HEK293T (cell line): ENCODE results near the gene PRDM16.

Experiments
- CTCF ChIA-PET: fragments of 350-600 bp; formaldehyde crosslinking; extraction: SDS; loops from one replicate; lab custom pipeline; 2021; ENCODE audit warnings: antibody characterized with exemption, inconsistent platforms; lab: Yijun Ruan, JAX
- POLR2A ChIA-PET: fragments of 350-600 bp; formaldehyde crosslinking; extraction: SDS; loops from one replicate; lab custom pipeline; 2020; ENCODE audit warnings: antibody characterized with exemption, inconsistent platforms; lab: Yijun Ruan, JAX
- DNase-seq: peaks from one replicate; pipeline ENCODE4 v3.0.0; 2012; ENCODE audit warnings: mixed read lengths; ENCODE audit errors: extremely low spot score
- ARNT ChIP-seq: fragments of 450-650 bp; IDR thresholded peaks from 2 replicates; pipeline ENCODE4 v1.6.1; 2017; ENCODE audit warnings: mild to moderate bottlenecking
- BHLHE40 ChIP-seq: fragments of 450-650 bp; IDR thresholded peaks from 2 replicates; pipeline ENCODE4 v1.6.1; 2016; ENCODE audit warnings: mild to moderate bottlenecking, moderate library complexity, borderline replicate concordance
- CTBP1 ChIP-seq: fragments of 450-650 bp; IDR thresholded peaks from 2 replicates; pipeline ENCODE4 v1.6.1; 2016; ENCODE audit warnings: borderline replicate concordance
- ELF4 ChIP-seq: fragments of 450-650 bp; IDR thresholded peaks from 2 replicates; pipeline ENCODE4 v1.6.1; 2017; ENCODE audit warnings: antibody characterized with exemption
- FOXA1 ChIP-seq: fragments of 450-650 bp; IDR thresholded peaks from 2 replicates; pipeline ENCODE4 v1.6.1; 2016; ENCODE audit warnings: mild to moderate bottlenecking
- FOXK2 ChIP-seq: fragments of 450-650 bp; IDR thresholded peaks from 2 replicates; pipeline ENCODE4 v1.6.1; 2016; ENCODE audit warnings: mild to moderate bottlenecking
- FOXM1 ChIP-seq: fragments of 450-650 bp; IDR thresholded peaks from 2 replicates; pipeline ENCODE4 v1.6.1; 2017; ENCODE audit warnings: mild to moderate bottlenecking, borderline replicate concordance
- HDGF ChIP-seq: fragments of 450-650 bp; IDR thresholded peaks from 2 replicates; pipeline ENCODE4 v1.6.1; 2017; ENCODE audit warnings: antibody characterized with exemption, borderline replicate concordance
- L3MBTL2 ChIP-seq: fragments of 450-650 bp; conservative IDR thresholded peaks from 2 replicates; pipeline ENCODE4 v1.6.1; 2016; ENCODE audit warnings: mild to moderate bottlenecking
- LEF1 ChIP-seq: fragments of 450-650 bp; IDR thresholded peaks from 2 replicates; pipeline ENCODE4 v1.6.1; 2017; ENCODE audit warnings: mild to moderate bottlenecking, borderline replicate concordance
- NFRKB ChIP-seq: fragments of 450-650 bp; IDR thresholded peaks from 2 replicates; pipeline ENCODE4 v1.6.1; 2016; ENCODE audit warnings: mild to moderate bottlenecking, moderate library complexity
- SP1 ChIP-seq: fragments of 450-650 bp; IDR thresholded peaks from 2 replicates; pipeline ENCODE4 v1.6.1; 2017
- SUZ12 ChIP-seq: fragments of 450-650 bp; IDR thresholded peaks from 2 replicates; pipeline ENCODE4 v1.6.1; 2016; ENCODE audit warnings: mild to moderate bottlenecking
- TARDBP ChIP-seq: fragments of 450-650 bp; IDR thresholded peaks from 2 replicates; pipeline ENCODE4 v1.6.1; 2016
- ZNF384 ChIP-seq: fragments of 450-650 bp; IDR thresholded peaks from 2 replicates; pipeline ENCODE4 v1.6.1; 2016
- TF ChIP-seq, protein P1 (sequence below): fragments of 450-650 bp; IDR thresholded peaks from 2 replicates; pipeline ENCODE4 v1.6.1; 2016

The PRDM16 gene

DNA sequence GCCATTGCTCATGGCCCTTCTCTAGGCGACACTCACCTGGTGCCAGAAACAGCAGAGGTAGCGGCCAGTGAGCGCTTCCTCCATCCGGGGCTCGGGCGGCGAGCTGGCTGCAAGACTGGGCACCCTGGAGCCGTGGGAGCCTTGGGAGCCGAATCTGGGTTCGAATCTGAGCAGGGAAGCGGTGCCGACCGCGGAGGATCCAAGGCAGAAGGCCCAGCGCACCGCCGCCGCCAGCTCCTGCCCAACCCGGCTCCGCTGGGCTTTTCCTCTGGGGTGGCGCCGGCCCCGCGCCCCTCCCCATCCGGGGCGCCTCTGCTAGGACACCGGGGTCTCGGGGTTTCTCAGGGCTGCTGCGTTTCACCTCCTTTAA lies 1.7 kb upstream of the PRDM16 start:
- CTCF ChIA-PET: no interaction called here
- DNase-seq: no peak
- POLR2A ChIA-PET: no interaction called here
- TF ChIP-seq HDGF (no peak), SP1 (no peak), ARNT (no peak), FOXM1 (no peak), CTBP1 (no peak), SUZ12 (no peak), FOXK2 (no peak), LEF1 (no peak), TARDBP (no peak), L3MBTL2 (no peak), NFRKB (no peak), BHLHE40 (no peak), FOXA1 (no peak), ZNF384 (no peak), ELF4 (no peak)
- TF ChIP-seq, protein P1, sequence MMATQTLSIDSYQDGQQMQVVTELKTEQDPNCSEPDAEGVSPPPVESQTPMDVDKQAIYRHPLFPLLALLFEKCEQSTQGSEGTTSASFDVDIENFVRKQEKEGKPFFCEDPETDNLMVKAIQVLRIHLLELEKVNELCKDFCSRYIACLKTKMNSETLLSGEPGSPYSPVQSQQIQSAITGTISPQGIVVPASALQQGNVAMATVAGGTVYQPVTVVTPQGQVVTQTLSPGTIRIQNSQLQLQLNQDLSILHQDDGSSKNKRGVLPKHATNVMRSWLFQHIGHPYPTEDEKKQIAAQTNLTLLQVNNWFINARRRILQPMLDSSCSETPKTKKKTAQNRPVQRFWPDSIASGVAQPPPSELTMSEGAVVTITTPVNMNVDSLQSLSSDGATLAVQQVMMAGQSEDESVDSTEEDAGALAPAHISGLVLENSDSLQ: no peak

DNA sequence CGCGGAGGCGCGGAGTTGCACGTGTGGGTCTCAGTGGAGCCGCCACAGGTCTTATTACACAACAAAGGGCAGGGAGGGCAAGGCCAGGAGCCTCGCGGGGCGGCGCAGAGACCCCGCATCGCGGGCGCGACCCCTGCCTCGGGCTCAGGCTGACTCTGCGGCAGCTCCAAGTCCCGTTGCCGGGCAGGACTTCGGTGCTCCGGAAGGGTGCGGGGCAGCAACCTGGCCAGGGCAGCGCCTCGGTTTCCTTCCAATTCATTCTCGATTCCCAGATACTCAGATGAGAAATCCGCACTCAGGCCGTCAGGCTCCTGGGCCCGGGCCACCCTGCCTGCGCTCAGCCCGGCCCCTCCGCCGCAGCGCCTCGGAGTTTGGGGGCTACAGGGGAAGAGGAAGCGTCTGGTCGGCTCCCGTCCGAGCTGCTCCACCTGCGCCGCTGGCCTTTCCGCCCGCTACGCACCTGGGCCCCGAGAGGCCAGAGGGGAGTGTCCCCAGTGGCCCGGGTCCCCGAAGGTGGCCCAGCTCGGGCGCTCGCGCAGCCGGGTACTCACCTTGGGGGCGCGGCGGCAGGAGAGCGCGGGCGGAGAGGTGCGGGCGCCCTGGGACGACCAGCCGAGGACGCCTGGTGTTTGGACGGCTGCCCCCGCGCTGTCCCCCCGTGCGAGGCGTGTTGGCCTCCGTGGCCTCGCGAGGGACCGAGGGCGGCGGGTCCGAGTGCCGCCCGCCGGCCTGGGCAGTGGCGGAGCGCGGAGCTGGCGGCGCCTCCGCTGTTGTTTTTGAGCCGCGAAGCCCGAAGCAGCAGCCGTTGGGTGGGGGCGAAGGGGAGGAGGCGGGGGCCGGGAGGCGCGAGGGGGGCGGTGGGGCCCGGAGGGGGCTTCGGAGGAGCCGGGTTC lies 1.1 kb upstream of the PRDM16 start:
- ChIA-PET CTCF (no interaction called here), POLR2A (no interaction called here)
- TF ChIP-seq BHLHE40 (no peak), CTBP1 (no peak), FOXK2 (no peak), NFRKB (no peak), SP1 (no peak), FOXM1 (no peak), HDGF (no peak)
- peak; percentile 38 for DNase-seq

DNA sequence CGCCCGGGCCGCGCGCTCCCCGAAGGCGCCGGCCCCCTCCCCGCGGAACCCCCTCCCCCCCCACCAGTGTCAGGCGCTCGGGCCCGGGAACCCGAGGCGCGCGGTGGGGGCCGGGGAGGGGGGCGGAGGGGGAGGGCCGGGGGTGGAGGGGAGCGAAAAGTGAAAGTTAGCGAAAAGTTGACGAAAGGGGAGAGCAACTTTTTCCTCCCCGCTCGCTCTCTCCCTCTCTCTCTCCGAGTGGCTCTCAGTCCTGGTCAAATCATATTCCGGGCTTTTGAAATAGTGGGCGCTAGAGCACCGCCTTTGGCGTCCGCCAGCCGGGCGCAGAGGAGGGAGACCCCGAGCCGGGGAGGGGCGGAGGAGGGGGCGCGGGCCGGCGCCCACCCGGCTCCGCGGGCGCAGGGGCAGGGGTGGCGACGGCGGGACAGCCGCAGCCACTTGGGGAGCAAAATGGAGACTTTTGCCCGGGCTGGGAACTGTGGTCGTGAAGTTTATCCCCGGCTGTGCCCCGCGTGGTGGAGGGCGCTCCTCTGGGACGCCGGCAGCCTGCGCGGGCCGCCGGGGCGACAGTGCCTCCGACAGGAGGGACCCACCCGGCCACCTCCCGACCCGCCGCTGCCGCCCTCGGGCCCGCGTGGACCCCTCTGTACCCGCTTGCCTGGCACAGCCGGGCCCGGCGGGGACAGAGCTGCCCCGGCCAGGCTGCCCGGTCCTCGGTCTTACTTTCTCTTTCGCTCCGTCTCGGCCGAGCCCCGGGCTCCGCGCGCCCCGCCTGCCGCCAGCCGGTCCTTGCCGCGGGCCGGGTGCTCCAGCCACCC lies 697 bp downstream of the PRDM16 start:
- CTCF ChIA-PET: no interaction called here
- POLR2A ChIA-PET: no interaction called here
- DNase-seq: peak; percentile 62

DNA sequence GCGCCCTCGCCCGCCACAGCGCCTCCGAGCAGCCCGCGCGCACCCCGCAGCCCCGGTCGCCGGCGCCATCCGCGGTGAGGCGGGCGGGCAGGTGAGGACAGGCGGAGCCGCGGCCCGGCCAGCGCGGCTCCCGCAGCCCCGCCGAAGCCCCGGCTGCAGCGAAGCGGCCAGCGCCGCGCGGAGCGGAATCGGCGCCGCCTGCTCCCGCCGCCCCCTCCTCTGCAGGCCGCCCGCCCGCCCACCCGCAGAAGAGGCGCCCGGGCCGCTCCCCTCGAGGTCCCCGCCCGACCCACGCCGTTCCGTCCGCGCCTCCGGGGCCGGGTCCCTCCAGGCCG lies 1.3 kb downstream of the PRDM16 start:
- TF ChIP-seq LEF1: no peak
- no peak for TF ChIP-seq TARDBP
- TF ChIP-seq FOXM1: no peak
- TF ChIP-seq BHLHE40: no peak
- TF ChIP-seq SP1: no peak
- TF ChIP-seq, protein P1: no peak
- no peak for TF ChIP-seq NFRKB
- TF ChIP-seq ZNF384: no peak
- no peak for TF ChIP-seq FOXA1
- no peak for TF ChIP-seq ARNT
- no peak for TF ChIP-seq HDGF
- no peak for TF ChIP-seq ELF4
- no peak for TF ChIP-seq L3MBTL2
- no peak for TF ChIP-seq CTBP1
- no peak for TF ChIP-seq SUZ12
- no peak for TF ChIP-seq FOXK2
- DNase-seq: peak; percentile 39
- ChIA-PET CTCF (no interaction called here), POLR2A (no interaction called here)

More for the DNA sequence above, 697 bp downstream of the PRDM16 start:
- TF ChIP-seq SP1: no peak
- TF ChIP-seq LEF1: no peak
- no peak for TF ChIP-seq ELF4
- TF ChIP-seq FOXM1: no peak
- no peak for TF ChIP-seq NFRKB
- no peak for TF ChIP-seq SUZ12
- no peak for TF ChIP-seq ZNF384
- TF ChIP-seq, protein P1: no peak
- no peak for TF ChIP-seq ARNT
- TF ChIP-seq L3MBTL2: no peak
- TF ChIP-seq FOXK2: no peak
- TF ChIP-seq HDGF: no peak
- TF ChIP-seq TARDBP: no peak
- no peak for TF ChIP-seq BHLHE40
- TF ChIP-seq FOXA1: no peak
- no peak for TF ChIP-seq CTBP1
